Mesenchymal stem cell (in vitro differentiated cells and primary cell): ENCODE data around the gene SRP14.

Source experiments
- DNase-seq: peaks from one replicate; pipeline ENCODE4 v3.0.0-alpha.2; 2013
- H2AFZ ChIP-seq: one replicate; pipeline ENCODE4 v1.6.1; 2013; ENCODE audit warnings: low read depth, mild to moderate bottlenecking, control low read depth, inconsistent platforms, low read length, moderate library complexity
- H2AK5ac ChIP-seq: 2 replicates; pipeline ENCODE4 v1.6.1; 2013; ENCODE audit warnings: low read length, moderate library complexity, mild to moderate bottlenecking, inconsistent platforms; ENCODE audit not compliant: severe bottlenecking
- H2BK120ac ChIP-seq: one replicate; pipeline ENCODE4 v1.6.1; 2013; ENCODE audit warnings: low read depth, mild to moderate bottlenecking, inconsistent platforms, low read length, moderate library complexity
- H2BK12ac ChIP-seq, 2 experiments: one replicate each; pipeline ENCODE4 v1.6.1; 2013; ENCODE audit warnings: inconsistent platforms in 2 of 2, low read length in 2 of 2, mild to moderate bottlenecking in 2 of 2, moderate library complexity in 2 of 2, control low read depth in 1 of 2
- H2BK15ac ChIP-seq: one replicate; pipeline ENCODE4 v1.6.1; 2013; ENCODE audit warnings: mild to moderate bottlenecking, low read depth, inconsistent platforms; ENCODE audit not compliant: poor library complexity, severe bottlenecking
- H2BK5ac ChIP-seq: 2 replicates; pipeline ENCODE4 v1.6.1; 2013; ENCODE audit warnings: low read depth, mild to moderate bottlenecking, low read length, control low read depth, inconsistent platforms; ENCODE audit not compliant: poor library complexity, severe bottlenecking
- H3K14ac ChIP-seq, 2 experiments: one replicate each; pipeline ENCODE4 v1.6.1; 2013; ENCODE audit warnings: inconsistent platforms in 2 of 2, low read length in 2 of 2, control low read depth in 1 of 2, mild to moderate bottlenecking in 1 of 2, moderate library complexity in 1 of 2
- H3K18ac ChIP-seq, 2 experiments: one replicate each; pipeline ENCODE4 v1.6.1; 2013; ENCODE audit warnings: inconsistent platforms in 2 of 2, low read length in 2 of 2, control low read depth in 1 of 2, low read depth in 1 of 2, mild to moderate bottlenecking in 1 of 2
- H3K23ac ChIP-seq, 2 experiments: one replicate each; pipeline ENCODE4 v1.6.1; 2013; ENCODE audit warnings: inconsistent platforms in 2 of 2, low read length in 2 of 2, mild to moderate bottlenecking in 2 of 2, moderate library complexity in 2 of 2, control low read depth in 1 of 2
- H3K27ac ChIP-seq: 2 replicates; pipeline ENCODE4 v1.5.1; 2013; ENCODE audit warnings: mild to moderate bottlenecking, moderate library complexity, low read length, control low read depth, inconsistent platforms; ENCODE audit not compliant: poor library complexity, severe bottlenecking
- H3K27me3 ChIP-seq, 2 experiments: 2 replicates each; pipeline versions ENCODE4 v1.6.1 to v1.7.0; 2013; ENCODE audit warnings: low read length in 2 of 2, mild to moderate bottlenecking in 2 of 2, moderate library complexity in 2 of 2, control low read depth in 1 of 2, inconsistent platforms in 1 of 2; ENCODE audit not compliant: control insufficient read depth in 1 of 2, insufficient read depth in 1 of 2
- H3K36me3 ChIP-seq, 2 experiments: 2 replicates each; pipeline versions ENCODE4 v1.6.1 to v1.7.0; 2013; ENCODE audit warnings: low read length in 2 of 2, control low read depth in 1 of 2, inconsistent platforms in 1 of 2, low read depth in 1 of 2, mild to moderate bottlenecking in 1 of 2; ENCODE audit not compliant: insufficient read depth in 2 of 2, control insufficient read depth in 1 of 2
- H3K4ac ChIP-seq, 2 experiments: one replicate each; pipeline ENCODE4 v1.6.1; 2013; ENCODE audit warnings: inconsistent platforms in 2 of 2, low read length in 2 of 2, mild to moderate bottlenecking in 2 of 2, moderate library complexity in 2 of 2, control low read depth in 1 of 2, low read depth in 1 of 2
- H3K4me1 ChIP-seq: 2 replicates; pipeline ENCODE4 v1.6.1; 2013; ENCODE audit warnings: low read depth, low read length, control low read depth; ENCODE audit not compliant: control insufficient read depth, insufficient read depth
- H3K4me2 ChIP-seq: 2 replicates; pipeline ENCODE4 v1.6.1; 2013; ENCODE audit warnings: low read length, mild to moderate bottlenecking, inconsistent platforms; ENCODE audit not compliant: poor library complexity, severe bottlenecking
- H3K4me3 ChIP-seq, 2 experiments: 2 replicates each; pipeline versions ENCODE4 v1.5.1 to v1.7.0; 2013; ENCODE audit warnings: low read length in 2 of 2, mild to moderate bottlenecking in 2 of 2, control low read depth in 1 of 2, low read depth in 1 of 2; ENCODE audit not compliant: insufficient read depth in 1 of 2
- H3K79me1 ChIP-seq: replicated peaks from 2 replicates; pipeline ENCODE4 v1.6.1; 2013; ENCODE audit warnings: mild to moderate bottlenecking, control low read depth, low read length, inconsistent platforms; ENCODE audit not compliant: poor library complexity, severe bottlenecking
- H3K9ac ChIP-seq: 2 replicates; pipeline ENCODE4 v1.7.0; 2013; ENCODE audit warnings: mild to moderate bottlenecking, low read length, moderate library complexity
- H3K9me3 ChIP-seq: 2 replicates; pipeline ENCODE4 v1.7.0; 2013; ENCODE audit warnings: mild to moderate bottlenecking, low read length; ENCODE audit not compliant: control insufficient read depth
- H4K8ac ChIP-seq: one replicate; pipeline ENCODE4 v1.6.1; 2013; ENCODE audit warnings: inconsistent platforms, mild to moderate bottlenecking, low read length, moderate library complexity
- H4K91ac ChIP-seq: one replicate; pipeline ENCODE4 v1.6.1; 2013; ENCODE audit warnings: mild to moderate bottlenecking, low read length, inconsistent platforms
- WGBS: methylation state at CpG from one replicate; pipeline ENCODE4 v1.1.7; 2013; ENCODE audit warnings: mixed read lengths; 5-methylcytosine and 5-hydroxymethylcytosine counted together

The SRP14 gene

DNA sequence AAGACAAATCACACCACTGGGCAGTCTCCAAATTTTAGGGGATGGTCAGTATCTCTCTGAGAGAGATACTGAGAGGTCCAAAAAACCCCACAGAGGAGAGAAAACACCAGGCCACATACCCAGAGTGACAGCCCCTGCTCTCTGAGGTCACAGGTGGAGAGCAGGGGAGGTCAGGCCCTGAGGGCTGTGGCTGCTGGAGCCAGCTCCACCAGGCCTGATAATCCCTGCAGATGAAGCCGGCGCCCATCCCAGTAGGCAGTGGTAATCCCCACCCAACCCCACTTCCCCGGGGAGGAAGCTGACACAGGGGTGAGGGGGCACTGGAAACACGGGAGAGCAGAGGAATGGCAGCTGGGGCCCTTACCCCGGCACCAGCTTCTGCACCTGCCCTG is 31.2 kb upstream of the SRP14 start:
- H3K4ac ChIP-seq: peak overlapping the region in 1 of 2 experiments; percentile 73
- H2AK5ac ChIP-seq: peak overlapping the region; percentile 95
- H3K27me3 ChIP-seq: no peaks in the 10 kb centered on the region
- DNase-seq: no peak
- H3K9ac ChIP-seq: no peak overlapping the region
- peak overlapping the region; percentile 77 for H2BK5ac ChIP-seq
- 89% methylated on average over 3 of the region's 5 CpGs for WGBS
- no peaks in the 10 kb centered on the region for H3K79me1 ChIP-seq
- peak overlapping the region; percentile 56 for H4K91ac ChIP-seq
- H3K9me3 ChIP-seq: no peaks in the 10 kb centered on the region
- no peaks in the 10 kb centered on the region for H3K36me3 ChIP-seq
- H4K8ac ChIP-seq: no peak overlapping the region
- H3K18ac ChIP-seq: peak overlapping the region; percentile 37 to 64
- peak overlapping the region; percentile 68 for H2BK120ac ChIP-seq
- peak overlapping the region; percentile 32 to 87 for H2BK12ac ChIP-seq
- H3K23ac ChIP-seq: no peak overlapping the region
- H2BK15ac ChIP-seq: peak overlapping the region; percentile 86
- H3K4me1 ChIP-seq: peaks cover 21% of the 10 kb centered on the region
- H3K14ac ChIP-seq: no peak overlapping the region
- no peak overlapping the region for H3K4me2 ChIP-seq
- no peak overlapping the region for H3K4me3 ChIP-seq
- no peak overlapping the region for H3K27ac ChIP-seq
- no peak overlapping the region for H2AFZ ChIP-seq

DNA sequence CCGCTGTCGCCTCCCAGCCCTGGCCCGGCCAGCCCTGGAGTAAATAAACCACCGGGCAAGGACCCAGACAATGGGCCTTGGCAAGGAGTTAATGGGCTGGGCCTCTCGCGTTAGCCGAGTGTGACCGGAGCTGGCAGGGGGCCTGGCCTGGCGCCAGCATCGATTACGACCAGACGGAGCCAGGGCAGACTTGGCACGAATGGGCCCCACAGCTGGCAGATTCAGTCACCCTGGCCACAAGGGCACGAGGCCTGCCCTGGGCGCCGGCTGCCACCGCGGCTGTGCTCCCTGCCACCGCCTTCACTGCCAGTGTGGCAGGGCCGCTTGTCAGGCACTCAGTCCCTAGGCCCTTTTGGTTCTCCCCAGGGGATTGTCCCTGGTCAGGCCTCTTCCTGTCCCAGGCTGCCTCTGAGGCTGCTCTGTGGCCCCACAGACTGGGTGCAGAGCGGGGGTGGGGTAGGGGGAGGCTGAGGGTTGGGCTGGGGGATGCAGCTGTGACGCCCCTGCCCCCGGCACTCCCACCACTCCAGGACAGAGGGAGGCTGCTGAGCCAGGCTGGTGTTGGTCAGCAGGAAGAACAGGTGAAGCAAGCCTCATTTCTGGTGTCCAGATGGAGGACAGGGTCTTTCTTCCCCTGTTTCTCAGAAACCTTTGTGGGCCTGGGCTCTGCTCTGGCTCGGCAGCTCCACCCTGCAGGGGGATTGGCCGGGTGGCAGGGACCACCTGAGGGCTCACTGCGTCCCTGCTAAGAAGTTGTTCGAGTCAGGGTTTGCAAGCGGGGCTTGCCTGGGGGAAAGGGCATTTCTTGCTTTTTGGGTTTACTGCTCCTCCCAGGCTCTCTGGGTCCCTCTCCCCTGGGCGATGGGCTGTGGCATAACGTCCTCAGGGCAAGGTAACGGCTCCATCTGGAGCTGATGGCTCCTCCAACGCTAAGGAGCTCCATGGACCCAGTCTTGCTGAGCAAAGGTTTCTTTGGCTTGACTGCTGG is 30.5 kb upstream of the SRP14 start:
- peaks cover 25% of the 10 kb centered on the region for H3K4me1 ChIP-seq
- H2AFZ ChIP-seq: peak overlapping the region; percentile 6
- H2AK5ac ChIP-seq: peak overlapping the region; percentile 95
- 56% methylated on average over 32 of the region's 32 CpGs for WGBS
- no peaks in the 10 kb centered on the region for H3K9me3 ChIP-seq
- peak overlapping the region; percentile 84 for H2BK15ac ChIP-seq
- H2BK5ac ChIP-seq: peak overlapping the region; percentile 77
- peak overlapping the region; percentile 55 for H3K27ac ChIP-seq
- DNase-seq: no peak
- H3K79me1 ChIP-seq: no peaks in the 10 kb centered on the region
- H4K91ac ChIP-seq: peak overlapping the region; percentile 93
- peak overlapping the region; percentile 79 to 91 for H3K18ac ChIP-seq
- no peaks in the 10 kb centered on the region for H3K27me3 ChIP-seq
- H3K9ac ChIP-seq: no peak overlapping the region
- H4K8ac ChIP-seq: peak overlapping the region; percentile 98
- no peak overlapping the region for H3K4me2 ChIP-seq
- H3K4me3 ChIP-seq: no peak overlapping the region
- peak overlapping the region; percentile 86 for H2BK120ac ChIP-seq
- no peaks in the 10 kb centered on the region for H3K36me3 ChIP-seq
- peak overlapping the region in 1 of 2 experiments; percentile 42 for H3K14ac ChIP-seq
- no peak overlapping the region for H3K23ac ChIP-seq
- H3K4ac ChIP-seq: peak overlapping the region; percentile 73 to 93
- peak overlapping the region; percentile 85 to 100 for H2BK12ac ChIP-seq

DNA sequence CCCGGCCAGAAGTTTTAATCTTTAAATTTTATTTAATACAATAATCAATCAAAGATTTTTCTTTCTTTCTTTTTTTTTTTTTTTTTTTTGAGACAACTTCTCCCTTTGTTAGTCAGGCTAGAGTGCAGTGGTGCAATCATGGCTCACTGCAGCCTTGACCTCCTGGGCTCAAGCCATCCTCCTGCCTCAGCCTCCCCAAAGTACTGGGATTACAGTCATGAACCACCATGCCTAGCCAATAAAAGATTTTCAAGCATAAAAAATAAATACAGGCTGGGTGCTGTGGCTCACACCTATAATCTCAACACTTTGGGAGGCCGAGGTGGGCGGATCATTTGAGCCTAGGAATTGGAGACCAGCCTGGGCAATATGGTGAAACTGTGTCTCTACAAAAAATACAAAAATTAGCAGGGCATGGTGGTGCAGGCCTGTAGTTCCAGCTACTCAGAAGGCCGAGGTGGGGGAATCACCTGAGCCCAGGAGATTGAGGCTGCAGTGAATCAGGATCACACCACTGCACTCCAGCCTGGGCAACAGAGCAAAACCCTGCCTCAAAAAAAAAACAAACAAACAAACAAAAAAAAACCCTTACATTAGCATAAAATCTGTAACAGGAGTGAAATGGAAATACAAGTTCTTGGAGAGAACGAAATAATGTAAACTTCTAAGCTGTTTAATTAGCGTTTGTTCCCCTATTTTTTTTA is 29.1 kb upstream of the SRP14 start:
- WGBS: 85% methylated on average over 5 of the region's 6 CpGs
- Histone ChIP-seq H3K36me3 (no peaks in the 10 kb centered on the region), H3K14ac (no peak overlapping the region), H3K4me2 (no peak overlapping the region), H3K4me1 (peaks cover 34% of the 10 kb centered on the region), H2BK5ac (no peak overlapping the region), H3K9ac (no peak overlapping the region), H4K8ac (no peak overlapping the region), H2BK120ac (no peak overlapping the region), H3K23ac (no peak overlapping the region), H3K4me3 (no peak overlapping the region), H3K27me3 (no peaks in the 10 kb centered on the region), H3K9me3 (no peaks in the 10 kb centered on the region), H3K18ac (no peak overlapping the region), H2AFZ (no peak overlapping the region), H4K91ac (no peak overlapping the region), H3K4ac (no peak overlapping the region), H2BK15ac (peak overlapping the region; percentile 71), H3K27ac (no peak overlapping the region), H2AK5ac (no peak overlapping the region), H2BK12ac (no peak overlapping the region), H3K79me1 (no peaks in the 10 kb centered on the region)
- DNase-seq: no peak

DNA sequence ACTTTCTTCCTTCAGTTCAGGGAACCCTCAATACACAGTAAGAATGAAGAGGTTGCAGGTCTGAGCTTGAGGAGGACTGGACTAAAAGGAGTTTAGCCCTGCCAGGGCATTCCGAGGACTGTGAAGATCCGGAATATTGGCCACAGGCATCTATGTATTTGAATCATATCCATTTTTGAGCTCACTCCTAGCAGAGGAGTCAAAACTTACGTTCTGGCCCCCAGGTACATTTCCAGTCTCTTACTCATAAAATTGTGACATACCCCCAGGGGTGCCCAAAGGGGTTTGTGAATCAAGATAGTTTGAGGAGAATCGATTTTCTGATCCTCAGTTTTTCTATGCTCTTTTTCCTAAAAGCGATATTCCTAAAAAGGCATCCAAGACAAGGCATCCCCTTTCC is 27.6 kb upstream of the SRP14 start:
- no peak overlapping the region for H4K91ac ChIP-seq
- WGBS: 90% methylated on average over 5 of the region's 5 CpGs
- no peak overlapping the region for H2AFZ ChIP-seq
- no peaks in the 10 kb centered on the region for H3K27me3 ChIP-seq
- H3K4me3 ChIP-seq: no peak overlapping the region
- H3K79me1 ChIP-seq: no peaks in the 10 kb centered on the region
- H3K23ac ChIP-seq: no peak overlapping the region
- H4K8ac ChIP-seq: no peak overlapping the region
- H2BK120ac ChIP-seq: no peak overlapping the region
- no peak overlapping the region for H3K14ac ChIP-seq
- H3K36me3 ChIP-seq: no peaks in the 10 kb centered on the region
- no peaks in the 10 kb centered on the region for H3K9me3 ChIP-seq
- H3K4me1 ChIP-seq: peaks cover 39% of the 10 kb centered on the region
- H2BK12ac ChIP-seq: no peak overlapping the region
- H3K4ac ChIP-seq: peak overlapping the region in 1 of 2 experiments; percentile 13
- H3K4me2 ChIP-seq: no peak overlapping the region
- no peak overlapping the region for H3K18ac ChIP-seq
- H3K9ac ChIP-seq: no peak overlapping the region
- no peak overlapping the region for H2BK5ac ChIP-seq
- H2BK15ac ChIP-seq: no peak overlapping the region
- H2AK5ac ChIP-seq: peak overlapping the region; percentile 81
- DNase-seq: no peak
- no peak overlapping the region for H3K27ac ChIP-seq
